IPS-18a (cell line): ENCODE measurements around the gene RNF225.
"Not testable (repeated sequence)": the region's sequence is repeated elsewhere in the genome, so short reads cannot be mapped to it uniquely, and the experiment has no call there.

Source experiments
- H3K27ac ChIP-seq: one replicate; pipeline ENCODE4 v1.5.1; 2013; ENCODE audit warnings: low read length
- H3K27me3 ChIP-seq: one replicate; pipeline ENCODE4 v1.6.1; 2013; ENCODE audit warnings: mild to moderate bottlenecking, low read length; ENCODE audit not compliant: control insufficient read depth, insufficient read depth
- H3K36me3 ChIP-seq: one replicate; pipeline ENCODE4 v1.6.1; 2013; ENCODE audit warnings: low read depth, low read length; ENCODE audit not compliant: control insufficient read depth
- H3K4me1 ChIP-seq: one replicate; pipeline ENCODE4 v1.6.1; 2013; ENCODE audit warnings: low read depth, low read length; ENCODE audit not compliant: control insufficient read depth
- H3K4me3 ChIP-seq: one replicate; pipeline ENCODE4 v1.5.1; 2013; ENCODE audit warnings: low read length
- H3K9ac ChIP-seq: one replicate; pipeline ENCODE4 v1.6.1; 2013; ENCODE audit warnings: mild to moderate bottlenecking, low read length, moderate library complexity
- H3K9me3 ChIP-seq: one replicate; pipeline ENCODE4 v1.6.1; 2013; ENCODE audit warnings: low read depth, low read length; ENCODE audit not compliant: control insufficient read depth

The RNF225 gene

DNA sequence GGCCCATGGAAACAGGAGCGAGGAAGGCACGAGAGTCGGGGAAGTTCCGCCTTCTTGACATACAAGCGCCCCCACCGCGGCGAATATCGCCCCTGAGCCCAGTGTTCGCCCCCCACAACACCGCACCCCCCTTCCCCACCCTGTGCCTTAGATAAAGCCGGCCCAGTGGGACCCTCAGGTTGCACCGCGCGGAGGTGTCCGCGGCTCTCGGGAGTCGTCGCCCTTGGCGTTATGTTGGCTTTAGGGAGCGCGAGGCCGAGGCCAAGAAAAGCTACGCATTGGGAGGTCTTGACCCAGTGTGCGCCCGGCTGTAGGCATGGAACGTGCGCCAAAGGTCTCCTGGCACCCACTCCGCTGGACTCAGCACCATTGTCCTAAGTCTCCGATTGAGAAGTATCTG is 45.1 kb downstream of the RNF225 start:
- H3K36me3 ChIP-seq: peaks cover 7% of the 10 kb centered on the region
- peaks cover 7% of the 10 kb centered on the region for H3K9me3 ChIP-seq
- peaks cover 14% of the 10 kb centered on the region for H3K27me3 ChIP-seq
- H3K4me1 ChIP-seq: peaks cover 3% of the 10 kb centered on the region
- H3K27ac ChIP-seq: no peak overlapping the region
- no peak overlapping the region for H3K9ac ChIP-seq
- peak overlapping the region; percentile 87 for H3K4me3 ChIP-seq

DNA sequence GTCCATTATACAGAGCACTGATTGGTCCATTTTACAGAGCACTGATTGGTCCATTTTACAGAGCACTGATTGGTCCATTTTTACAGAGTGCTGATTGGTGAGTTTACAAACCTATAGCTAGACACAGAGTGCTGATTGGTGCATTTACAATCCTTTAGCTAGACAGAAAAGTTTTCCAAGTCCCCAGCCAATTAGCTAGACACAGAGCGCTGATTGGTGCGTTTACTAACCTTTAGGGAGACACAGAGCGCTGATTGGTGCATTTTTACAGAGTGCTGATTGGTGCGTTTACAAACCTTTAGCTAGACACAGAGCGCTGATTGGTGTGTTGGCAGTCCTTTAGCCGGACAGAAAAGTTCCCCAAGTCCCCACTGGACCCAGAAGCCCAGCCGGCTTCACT is 47.5 kb downstream of the RNF225 start:
- not testable (repeated sequence) for H3K36me3 ChIP-seq, H3K4me1 ChIP-seq, H3K4me3 ChIP-seq, H3K9ac ChIP-seq, H3K27ac ChIP-seq, H3K9me3 ChIP-seq
- peaks cover 18% of the 10 kb centered on the region for H3K27me3 ChIP-seq
